GM12801 (cell line): Measurements from ENCODE around the gene HECW1.

Experiments used
- TF ChIP-seq, protein P1 (sequence below): IDR thresholded peaks from one replicate; pipeline ENCODE4 v1.5.1; 2011; ENCODE audit warnings: control low read depth; ENCODE audit not compliant: insufficient read length; ENCODE audit errors: extremely low read depth

The HECW1 gene

GRCh38 chr7:43559171-43559945 is 446.9 kb downstream of the HECW1 start:
- TF ChIP-seq, protein P1, sequence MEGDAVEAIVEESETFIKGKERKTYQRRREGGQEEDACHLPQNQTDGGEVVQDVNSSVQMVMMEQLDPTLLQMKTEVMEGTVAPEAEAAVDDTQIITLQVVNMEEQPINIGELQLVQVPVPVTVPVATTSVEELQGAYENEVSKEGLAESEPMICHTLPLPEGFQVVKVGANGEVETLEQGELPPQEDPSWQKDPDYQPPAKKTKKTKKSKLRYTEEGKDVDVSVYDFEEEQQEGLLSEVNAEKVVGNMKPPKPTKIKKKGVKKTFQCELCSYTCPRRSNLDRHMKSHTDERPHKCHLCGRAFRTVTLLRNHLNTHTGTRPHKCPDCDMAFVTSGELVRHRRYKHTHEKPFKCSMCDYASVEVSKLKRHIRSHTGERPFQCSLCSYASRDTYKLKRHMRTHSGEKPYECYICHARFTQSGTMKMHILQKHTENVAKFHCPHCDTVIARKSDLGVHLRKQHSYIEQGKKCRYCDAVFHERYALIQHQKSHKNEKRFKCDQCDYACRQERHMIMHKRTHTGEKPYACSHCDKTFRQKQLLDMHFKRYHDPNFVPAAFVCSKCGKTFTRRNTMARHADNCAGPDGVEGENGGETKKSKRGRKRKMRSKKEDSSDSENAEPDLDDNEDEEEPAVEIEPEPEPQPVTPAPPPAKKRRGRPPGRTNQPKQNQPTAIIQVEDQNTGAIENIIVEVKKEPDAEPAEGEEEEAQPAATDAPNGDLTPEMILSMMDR: no peak

DNA sequence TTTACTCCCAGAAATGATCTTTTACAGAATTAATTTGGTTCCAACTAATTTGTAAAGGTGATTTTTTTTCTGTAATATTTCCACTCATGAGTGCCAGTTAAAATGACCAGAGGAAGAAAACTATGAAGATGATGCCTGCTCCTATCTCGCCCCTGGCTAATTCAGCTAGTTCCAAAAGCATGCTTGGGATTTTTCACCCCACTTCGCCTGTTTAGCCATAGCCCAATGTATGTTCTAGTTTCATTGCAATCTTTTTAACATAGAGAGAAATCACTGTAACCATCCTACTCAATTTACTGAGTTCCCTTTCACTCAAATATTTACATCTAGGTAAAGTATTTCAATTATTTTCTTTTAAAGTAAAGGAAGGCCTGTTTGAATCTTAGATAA is 447.5 kb downstream of the HECW1 start:
- TF ChIP-seq, protein P1: no peak

DNA sequence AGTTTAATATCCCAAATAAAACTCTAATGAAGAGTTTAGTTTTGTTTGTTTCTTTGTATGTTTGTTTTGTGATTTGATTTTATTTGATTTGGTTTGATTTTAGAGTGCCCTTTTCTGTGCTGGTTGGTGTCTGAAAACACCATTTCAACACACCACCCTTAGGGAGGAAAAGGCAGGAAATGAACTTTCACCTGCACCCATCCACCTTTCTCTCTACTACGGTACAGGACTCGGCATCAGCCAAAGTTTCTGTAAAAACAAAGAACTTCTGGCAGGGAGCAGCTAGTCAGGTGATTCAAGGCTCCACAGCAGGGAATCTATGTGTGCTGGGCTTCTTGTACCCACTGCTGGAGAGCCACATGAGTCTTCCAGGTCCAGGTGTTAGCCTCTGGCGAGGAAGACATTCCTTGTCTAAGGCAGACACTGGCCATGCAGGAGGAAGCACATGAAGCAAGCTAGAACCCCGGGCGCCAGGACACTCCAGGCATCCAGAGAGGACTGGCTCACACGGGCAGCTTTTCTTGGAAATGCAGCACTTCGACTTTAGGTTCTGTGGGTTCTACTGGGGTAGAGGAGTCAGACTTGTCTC is 448.4 kb downstream of the HECW1 start:
- TF ChIP-seq, protein P1: no peak

DNA sequence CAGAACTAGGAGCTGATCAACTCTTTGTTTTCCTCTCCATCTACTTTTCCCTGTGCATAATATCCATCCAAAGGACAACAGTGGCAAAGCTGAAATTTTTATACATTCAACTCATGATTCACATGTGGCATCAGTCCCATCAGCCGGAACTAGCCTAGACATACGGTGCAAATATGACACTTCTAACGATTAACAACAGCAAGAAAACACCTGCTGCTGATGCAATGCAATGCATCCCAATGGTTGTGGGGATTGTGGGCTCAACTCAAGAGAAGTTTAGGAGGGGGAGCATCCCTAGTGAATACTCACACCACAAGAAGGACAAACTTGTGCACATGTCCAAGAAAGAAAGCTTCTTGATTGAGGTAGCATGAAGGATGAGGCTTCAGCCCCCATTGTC is 449.9 kb downstream of the HECW1 start:
- TF ChIP-seq, protein P1: no peak

GRCh38 chr7:43565786-43566185 is 453.3 kb downstream of the HECW1 start:
- TF ChIP-seq, protein P1: no peak

- TF ChIP-seq, protein P1: no peak
Observed at GRCh38 chr7:43568529-43568928, 456.1 kb downstream of the HECW1 start.

- TF ChIP-seq, protein P1: no peak
Observed at GRCh38 chr7:43569424-43569823, 457.0 kb downstream of the HECW1 start.
